Measurements from ENCODE around the gene HS6ST1.

DNA sequence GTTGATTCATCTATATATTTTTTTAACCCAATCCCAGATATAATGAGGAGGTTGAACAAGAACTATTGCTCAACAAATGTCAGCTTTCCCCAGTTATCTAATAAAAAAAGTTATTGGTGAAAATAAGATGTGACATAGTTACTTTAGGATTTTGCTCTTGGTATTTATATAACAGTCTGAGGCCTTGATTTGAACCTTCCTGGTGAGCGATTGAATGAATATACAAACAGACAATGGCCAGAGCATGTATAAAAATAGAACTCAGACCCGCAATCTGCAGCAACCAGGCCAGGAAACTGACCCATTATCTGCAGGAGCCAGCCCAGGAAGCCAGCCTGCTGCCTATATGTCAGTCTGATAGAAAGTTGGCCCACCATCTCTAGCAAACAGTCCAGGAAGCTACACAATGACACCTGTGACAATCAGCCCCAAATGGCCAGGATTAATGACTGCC lies 81.6 kb downstream of the HS6ST1 start:
- TF ChIP-seq CTCF (IDR thresholded peaks at IDR 0.05) (no peak), POLR2A (IDR thresholded peaks at IDR 0.05) (no peak)

Data from right lobe of liver (tissue), 4 donors.